MM.1S (cell line): Measurements from ENCODE around the gene KLK15.

ENCODE experiments used
- EZH2 ChIP-seq: fragments of 300-600 bp; sonication (generic); optimal IDR thresholded peaks from 2 replicates; pipeline ENCODE3; 2017; ENCODE audit warnings: low read depth, mild to moderate bottlenecking, antibody characterized with exemption, low read length, mixed read lengths
- EZH2phosphoT487 ChIP-seq: fragments of 300-600 bp; sonication (generic); IDR thresholded peaks from 2 replicates; pipeline ENCODE4 v1.6.1; 2018; ENCODE audit warnings: antibody characterized with exemption, low read length
- TF ChIP-seq, protein P1 (sequence below): fragments of 300-600 bp; sonication (generic); IDR thresholded peaks from 2 replicates; pipeline ENCODE4 v1.5.1; 2016; ENCODE audit warnings: antibody characterized with exemption, low read length, mixed read lengths

DNA sequence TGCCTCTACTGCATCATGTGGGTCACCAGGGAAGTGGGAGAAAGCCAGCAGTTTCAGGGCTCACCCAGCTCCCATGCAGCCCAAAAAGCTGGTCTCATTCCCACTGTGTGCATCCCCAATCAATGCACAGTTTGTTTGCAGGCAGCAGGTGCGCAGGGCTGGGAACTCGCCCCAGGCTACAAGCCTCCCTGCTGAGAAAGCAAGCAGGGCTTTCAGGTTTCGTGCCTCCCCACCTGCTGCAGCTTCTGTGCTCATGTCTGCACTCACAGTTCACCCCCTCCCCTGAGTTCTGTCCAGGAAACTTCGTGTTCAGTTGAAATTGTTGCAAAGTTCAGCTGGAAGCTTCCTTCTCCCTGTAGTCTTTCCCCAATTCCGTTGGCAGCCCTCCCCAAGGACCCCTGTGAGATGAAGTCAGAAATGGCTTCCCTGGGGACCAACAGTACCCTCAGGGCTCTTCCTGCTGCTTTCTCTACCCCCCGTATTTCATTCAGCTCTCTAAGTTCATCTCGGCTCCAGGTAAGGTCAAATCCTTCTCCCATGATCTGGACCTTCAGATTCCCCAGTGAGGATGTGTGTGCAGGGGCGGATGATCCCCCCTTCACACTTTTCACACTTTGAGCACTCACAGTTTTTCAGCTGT is 11.0 kb upstream of the KLK15 start:
- TF ChIP-seq, protein P1, sequence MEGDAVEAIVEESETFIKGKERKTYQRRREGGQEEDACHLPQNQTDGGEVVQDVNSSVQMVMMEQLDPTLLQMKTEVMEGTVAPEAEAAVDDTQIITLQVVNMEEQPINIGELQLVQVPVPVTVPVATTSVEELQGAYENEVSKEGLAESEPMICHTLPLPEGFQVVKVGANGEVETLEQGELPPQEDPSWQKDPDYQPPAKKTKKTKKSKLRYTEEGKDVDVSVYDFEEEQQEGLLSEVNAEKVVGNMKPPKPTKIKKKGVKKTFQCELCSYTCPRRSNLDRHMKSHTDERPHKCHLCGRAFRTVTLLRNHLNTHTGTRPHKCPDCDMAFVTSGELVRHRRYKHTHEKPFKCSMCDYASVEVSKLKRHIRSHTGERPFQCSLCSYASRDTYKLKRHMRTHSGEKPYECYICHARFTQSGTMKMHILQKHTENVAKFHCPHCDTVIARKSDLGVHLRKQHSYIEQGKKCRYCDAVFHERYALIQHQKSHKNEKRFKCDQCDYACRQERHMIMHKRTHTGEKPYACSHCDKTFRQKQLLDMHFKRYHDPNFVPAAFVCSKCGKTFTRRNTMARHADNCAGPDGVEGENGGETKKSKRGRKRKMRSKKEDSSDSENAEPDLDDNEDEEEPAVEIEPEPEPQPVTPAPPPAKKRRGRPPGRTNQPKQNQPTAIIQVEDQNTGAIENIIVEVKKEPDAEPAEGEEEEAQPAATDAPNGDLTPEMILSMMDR = no peak
- TF ChIP-seq EZH2 = no peak
- no peak for TF ChIP-seq EZH2phosphoT487
